IMR-90 (cell line): ENCODE measurements around the gene EFEMP1.

Source experiments
- CTCF ChIP-seq: conservative IDR thresholded peaks from 2 replicates; pipeline ENCODE4 v1.5.1; 2012; ENCODE audit warnings: mild to moderate bottlenecking, low read depth, low read length, improper control_type of control experiment
- FOS ChIP-seq: fragments of 150-350 bp; IDR thresholded peaks from 2 replicates; pipeline ENCODE4 v1.6.1; 2016; ENCODE audit warnings: low read depth, low read length
- POLR2A ChIP-seq: IDR thresholded peaks from 2 replicates; pipeline ENCODE4 v1.6.1; 2012; ENCODE audit warnings: mild to moderate bottlenecking, low read depth, low read length

GRCh38 chr2:55958756-55959155 is 35.2 kb upstream of the EFEMP1 start:
- TF ChIP-seq CTCF (no peak), POLR2A (no peak), FOS (no peak)
